Liver (tissue), 9 donors: ENCODE data around the gene GIMAP8. TPM values are rescaled to one million over a fixed set of nuclear protein-coding genes. Genes with fewer than 3 reads are reported as not detected.

Experiments used
- DNase-seq: peaks from one replicate; pipeline ENCODE4 v3.0.0-alpha.2; 2017; ENCODE audit warnings: low spot score
- H3K27ac ChIP-seq, 2 donors: one replicate each; pipeline ENCODE4 v1.7.0; 2013; ENCODE audit warnings: inconsistent platforms in 2 of 2, low read length in 2 of 2, control low read depth in 1 of 2, low read depth in 1 of 2, mild to moderate bottlenecking in 1 of 2
- H3K27me3 ChIP-seq, 4 donors: one replicate each; pipeline versions ENCODE4 v1.6.1 to v1.7.0; 2013; ENCODE audit warnings: low read length in 3 of 4, inconsistent platforms in 1 of 4, mild to moderate bottlenecking in 1 of 4, moderate library complexity in 1 of 4; ENCODE audit not compliant: control insufficient read depth in 4 of 4, insufficient read depth in 4 of 4
- H3K36me3 ChIP-seq, 4 donors: one replicate each; pipeline versions ENCODE4 v1.6.1 to v1.7.0; 2013; ENCODE audit warnings: low read length in 3 of 4, mild to moderate bottlenecking in 3 of 4, low read depth in 1 of 4, moderate library complexity in 1 of 4; ENCODE audit not compliant: control insufficient read depth in 4 of 4, insufficient read depth in 3 of 4
- H3K4me1 ChIP-seq, 4 donors: one replicate each; pipeline versions ENCODE4 v1.6.1 to v1.7.0; 2013; ENCODE audit warnings: low read length in 3 of 4, mild to moderate bottlenecking in 3 of 4, moderate library complexity in 1 of 4; ENCODE audit not compliant: control insufficient read depth in 4 of 4, insufficient read depth in 4 of 4
- H3K4me3 ChIP-seq, 3 donors: one replicate each; pipeline versions ENCODE4 v1.6.1 to v1.7.0; 2013; ENCODE audit warnings: low read length in 3 of 3, control low read depth in 1 of 3, low read depth in 1 of 3, mild to moderate bottlenecking in 1 of 3
- H3K9ac ChIP-seq, 2 donors: one replicate each; pipeline ENCODE4 v1.7.0; 2013; ENCODE audit warnings: low read length in 2 of 2, mild to moderate bottlenecking in 2 of 2, moderate library complexity in 2 of 2, control low read depth in 1 of 2, low read depth in 1 of 2
- H3K9me3 ChIP-seq, 4 donors: one replicate each; pipeline versions ENCODE4 v1.6.1 to v1.7.0; 2013; ENCODE audit warnings: low read length in 3 of 4; ENCODE audit not compliant: control insufficient read depth in 4 of 4
- CTCF ChIP-seq: fragments of 150-350 bp; IDR thresholded peaks from 2 replicates; pipeline ENCODE4 v1.5.1; 2017; ENCODE audit warnings: improper control_type of control experiment, low read depth, low read length; ENCODE audit not compliant: missing input control
- EGR1 ChIP-seq, 2 donors: IDR thresholded peaks; 2 replicates each; pipeline ENCODE4 v1.6.1; 2016 to 2018; ENCODE audit warnings: antibody characterized with exemption in 2 of 2, low read depth in 2 of 2
- HNF4A ChIP-seq, 2 donors: conservative IDR thresholded peaks; 2 replicates each; pipeline ENCODE4 v1.6.1; 2016; ENCODE audit warnings: antibody characterized with exemption in 2 of 2, mild to moderate bottlenecking in 2 of 2
- HNF4G ChIP-seq: IDR thresholded peaks from 2 replicates; pipeline ENCODE4 v1.6.1; 2016; ENCODE audit warnings: antibody characterized with exemption
- JUND ChIP-seq, 2 donors: IDR thresholded peaks; 2 replicates each; pipeline ENCODE4 v1.6.1; 2016; ENCODE audit warnings: antibody characterized with exemption in 2 of 2
- NR2F2 ChIP-seq: IDR thresholded peaks from 2 replicates; pipeline ENCODE4 v1.6.1; 2016; ENCODE audit warnings: antibody characterized with exemption
- REST ChIP-seq: IDR thresholded peaks from 2 replicates; pipeline ENCODE4 v1.6.1; 2016; ENCODE audit warnings: antibody characterized with exemption, mild to moderate bottlenecking
- TAF1 ChIP-seq: conservative IDR thresholded peaks from 2 replicates; pipeline ENCODE4 v1.6.1; 2016; ENCODE audit warnings: antibody characterized with exemption, mild to moderate bottlenecking
- YY1 ChIP-seq: IDR thresholded peaks from 2 replicates; pipeline ENCODE4 v1.6.1; 2016; ENCODE audit warnings: antibody characterized with exemption, mild to moderate bottlenecking
- WGBS: extraction: QIAGEN DNeasy Blood & Tissue Kit; methylation state at CpG from one replicate; pipeline ENCODE4 v1.1.7; 2013; 5-methylcytosine and 5-hydroxymethylcytosine counted together
- polyA plus RNA-seq, 2 donors: library from polyadenylated mRNA; stranded (reverse) in 1 of 2; unstranded in 1 of 2; fragments of 200-250 nt in 1 of 2; fragments of >200 nt in 1 of 2; fragmentation: Nextera tagmentation in 1 of 2; extraction: Ambion mirVana in 1 of 2; gene quantifications; one replicate each; pipeline versions ENCODE4 v1.2.1 to v1.2.3, GENCODE V29; 2013 to 2015
- total RNA-seq, 2 donors: library from RNA; depleted of rRNA; stranded (reverse); fragments of >200 nt; gene quantifications; one replicate each; pipeline ENCODE4 v1.2.3, GENCODE V29; 2014
- TF ChIP-seq, protein P1 (sequence below): IDR thresholded peaks from 2 replicates; pipeline ENCODE4 v1.6.1; 2016; ENCODE audit warnings: antibody characterized with exemption
- donor health status: healthy.
- donor health status: healthy.
- donor health status: healthy.
- donor health status: healthy.
- donor health status: healthy.

GIMAP8 gene
- total and polyA plus RNA-seq, 4 donors: 1.6 to 9.4 (median 7.6) TPM

DNA sequence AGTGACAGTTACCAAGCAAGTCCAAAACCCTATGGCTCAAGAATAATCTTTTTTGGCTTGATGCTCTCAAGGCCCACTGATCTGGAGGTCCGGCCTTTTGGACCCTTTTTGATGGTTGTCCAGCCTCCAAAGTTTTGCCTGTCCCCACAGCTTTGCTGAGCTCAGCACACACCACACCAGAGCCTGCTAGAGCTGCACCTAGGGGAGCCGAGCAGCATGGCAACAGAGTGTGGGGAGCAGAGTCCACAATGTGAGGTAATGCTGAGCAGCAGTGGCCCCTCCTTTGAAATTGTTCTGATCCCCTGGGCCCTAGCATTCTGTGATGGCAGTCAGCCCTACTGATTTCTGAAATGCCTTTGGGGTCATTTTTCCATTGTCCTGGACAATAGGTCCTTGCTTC is 73.6 kb downstream of the GIMAP8 start:
- Histone ChIP-seq H3K36me3 (peaks cover 0 to 3% (median 0%) of the 10 kb centered on the region in 4 donors), H3K9me3 (peaks cover 0 to 9% (median 3%) of the 10 kb centered on the region in 4 donors), H3K27me3 (no peaks in the 10 kb centered on the region), H3K27ac (no peak overlapping the region), H3K4me1 (no peaks in the 10 kb centered on the region), H3K9ac (no peak overlapping the region), H3K4me3 (no peak overlapping the region)
- DNase-seq: no peak
- TF ChIP-seq TAF1 (no peak), YY1 (no peak), CTCF (no peak), HNF4A (conservative IDR thresholded peaks at IDR 0.05) (no peak), HNF4G (no peak), REST (no peak), JUND (IDR thresholded peaks at IDR 0.05) (no peak), EGR1 (IDR thresholded peaks at IDR 0.05; ENCODE audit: low read depth in 2 of 2) (no peak), NR2F2 (no peak)
- TF ChIP-seq, protein P1, sequence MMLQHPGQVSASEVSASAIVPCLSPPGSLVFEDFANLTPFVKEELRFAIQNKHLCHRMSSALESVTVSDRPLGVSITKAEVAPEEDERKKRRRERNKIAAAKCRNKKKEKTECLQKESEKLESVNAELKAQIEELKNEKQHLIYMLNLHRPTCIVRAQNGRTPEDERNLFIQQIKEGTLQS: no peak
- WGBS: 74% methylated on average over 2 of the region's 2 CpGs

Other genes with a start within 250 kb of the GIMAP8 start
- 10 to 100 TPM; 12.0 to 17.2 TPM for gene LRRC61, start 127.3 kb upstream of the GIMAP8 start, total RNA-seq
- 10 to 100 TPM; 13.9 to 21.0 TPM for gene LRRC61, start 127.3 kb upstream of the GIMAP8 start, polyA plus RNA-seq
- gene ACTR3C, start 127.1 kb upstream of the GIMAP8 start, total RNA-seq: 10 to 100 TPM in 1 of 2 donors, 1 to 10 TPM in 1; 3.0 to 61.7 TPM
- 10 to 100 TPM; 26.6 to 30.1 TPM for gene ACTR3C, start 127.1 kb upstream of the GIMAP8 start, polyA plus RNA-seq
- 100 to 1,000 TPM; 149 to 437 TPM for gene RARRES2, start 109.0 kb upstream of the GIMAP8 start, total RNA-seq
- gene RARRES2, start 109.0 kb upstream of the GIMAP8 start, polyA plus RNA-seq: 1,000 to 10,000 TPM; 1,248 to 1,915 TPM
- gene REPIN1, start 81.8 kb upstream of the GIMAP8 start, total RNA-seq: 100 to 1,000 TPM in 1 of 2 donors, 10 to 100 TPM in 1; 44.4 to 118 TPM
- gene REPIN1, start 81.8 kb upstream of the GIMAP8 start, polyA plus RNA-seq: 10 to 100 TPM; 17.1 to 65.8 TPM
- gene ZNF775, start 71.3 kb upstream of the GIMAP8 start, total RNA-seq: 1 to 10 TPM in 1 of 2 donors, under 1 TPM in 1; 0.33 to 3.1 TPM
- gene ZNF775, start 71.3 kb upstream of the GIMAP8 start, polyA plus RNA-seq: under 1 TPM; 0.08 to 0.72 TPM
- 10 to 100 TPM in 1 of 2 donors, 1 to 10 TPM in 1; 4.8 to 10.9 TPM for gene GIMAP7, start 64.2 kb downstream of the GIMAP8 start, total RNA-seq
- 10 to 100 TPM; 10.2 to 12.8 TPM for gene GIMAP7, start 64.2 kb downstream of the GIMAP8 start, polyA plus RNA-seq
- 10 to 100 TPM; 15.6 to 21.3 TPM for gene GIMAP4, start 116.8 kb downstream of the GIMAP8 start, total RNA-seq
- 10 to 100 TPM; 14.6 to 15.7 TPM for gene GIMAP4, start 116.8 kb downstream of the GIMAP8 start, polyA plus RNA-seq
- gene GIMAP6, start 181.8 kb downstream of the GIMAP8 start, total RNA-seq: 10 to 100 TPM; 15.0 to 17.5 TPM
- gene GIMAP6, start 181.8 kb downstream of the GIMAP8 start, polyA plus RNA-seq: 1 to 10 TPM; 2.0 to 8.8 TPM
- 1 to 10 TPM; 6.9 to 9.2 TPM for gene GIMAP2, start 235.1 kb downstream of the GIMAP8 start, total RNA-seq
- gene GIMAP2, start 235.1 kb downstream of the GIMAP8 start, polyA plus RNA-seq: 1 to 10 TPM; 4.9 to 5.0 TPM